Measurements from ENCODE around the gene SLC35F1.

GRCh38 chr6:118304321-118304720 is 397.3 kb downstream of the SLC35F1 start:
- no peak for TF ChIP-seq CTCF (conservative IDR thresholded peaks at IDR 0.05)
- no peak for TF ChIP-seq EZH2 (IDR thresholded peaks at IDR 0.05; ENCODE audit: low read depth)

All from PC-9 (cell line).